HepG2 (cell line): ENCODE measurements around the gene TMEM220. TPM values are rescaled to one million over a fixed set of nuclear protein-coding genes. Genes with fewer than 3 reads are reported as not detected.
"Not testable (repeated sequence)": the region's sequence is repeated elsewhere in the genome, so short reads cannot be mapped to it uniquely, and the experiment has no call there.

Source experiments
- ATAC-seq: fragments of 200-7000 bp; cut with Tn5 transposase; 3 replicates; pipeline ENCODE4 v1.9.1; 2020; ENCODE audit warnings: mild to moderate bottlenecking, moderate library complexity
- BruUV-seq: library from RNA; stranded (reverse); fragments of 400-500 nt; replicated peaks from 2 replicates; lab custom pipeline; 2021; lab: Mats Ljungman, UMichigan
- CTCF ChIA-PET: fragments of 300-600 bp; formaldehyde crosslinking; extraction: SDS; loops from one replicate; lab custom pipeline; 2021; ENCODE audit warnings: low total read pairs, inconsistent platforms, low intra/inter-chr PET ratio; lab: Yijun Ruan, JAX
- POLR2A ChIA-PET: fragments of 350-600 bp; sonication (Branson Sonifier 250); formaldehyde crosslinking; loops from one replicate; lab custom pipeline; 2020; ENCODE audit warnings: antibody characterized with exemption, inconsistent platforms; lab: Yijun Ruan, JAX
- DNase-seq: peaks from one replicate; pipeline ENCODE4 v3.0.0-alpha.2; 2015; ENCODE audit warnings: low spot score
- FAIRE-seq: peaks from 3 replicates; lab custom pipeline; 2011; peaks lifted over from hg19 to GRCh38; lab: Jason Lieb, UNC
- H2AFZ ChIP-seq: one replicate; pipeline ENCODE4 v1.6.1; 2011; ENCODE audit warnings: low read length, inconsistent platforms
- H3K27ac ChIP-seq: fragments of 300-600 bp; 3 replicates; pipeline ENCODE4 v1.8.0; 2011; ENCODE audit warnings: mixed run types, mild to moderate bottlenecking, mixed read lengths, low read length, inconsistent platforms; ENCODE audit not compliant: insufficient read depth; ENCODE audit errors: extremely low read length
- H3K27me3 ChIP-seq, 2 experiments: fragments of 200-600 bp in 1 of 2; 2 replicates in 1 of 2; 3 replicates in 1 of 2; pipeline versions ENCODE4 v1.6.0 to v1.8.0; 2011; ENCODE audit warnings: low read length in 2 of 2, mild to moderate bottlenecking in 2 of 2, moderate library complexity in 2 of 2, inconsistent platforms in 1 of 2; ENCODE audit not compliant: insufficient read depth in 2 of 2, control insufficient read depth in 1 of 2
- H3K36me3 ChIP-seq, 2 experiments: fragments of 200-600 bp in 1 of 2; replicated peaks in 1 of 2; 2 replicates in 1 of 2; 3 replicates in 1 of 2; pipeline versions ENCODE4 v1.5.1 to v1.8.0; 2011; ENCODE audit warnings: low read length in 2 of 2, inconsistent platforms in 1 of 2; ENCODE audit not compliant: insufficient read depth in 2 of 2, control insufficient read depth in 1 of 2
- H3K4me1 ChIP-seq: 2 replicates; pipeline ENCODE4 v1.5.1; 2012; ENCODE audit warnings: low read length, inconsistent platforms; ENCODE audit not compliant: insufficient read depth
- H3K4me2 ChIP-seq: 2 replicates; pipeline ENCODE4 v1.6.0; 2011; ENCODE audit warnings: low read depth, low read length, inconsistent platforms
- H3K4me3 ChIP-seq, 3 experiments: fragments of 200-600 bp in 1 of 3; sonication (generic), shearing (Covaris generic) in 1 of 3; replicated peaks in 1 of 3; 2 replicates each; pipeline ENCODE4 v1.5.1; 2011 to 2016; ENCODE audit warnings: low read length in 3 of 3, inconsistent platforms in 2 of 3, low read depth in 2 of 3, mild to moderate bottlenecking in 2 of 3, control low read depth in 1 of 3, mixed read lengths in 1 of 3; ENCODE audit not compliant: insufficient read depth in 1 of 3
- H3K79me2 ChIP-seq: one replicate; pipeline ENCODE4 v1.6.1; 2011; ENCODE audit warnings: low read length, inconsistent platforms; ENCODE audit not compliant: insufficient read depth
- H3K9ac ChIP-seq: 2 replicates; pipeline ENCODE4 v1.6.0; 2011; ENCODE audit warnings: mild to moderate bottlenecking, low read depth, low read length, inconsistent platforms; ENCODE audit not compliant: insufficient read depth
- H3K9me3 ChIP-seq: 2 replicates; pipeline ENCODE4 v1.5.1; 2012; ENCODE audit warnings: mild to moderate bottlenecking, low read length
- H4K20me1 ChIP-seq: 2 replicates; pipeline ENCODE4 v1.6.0; 2011; ENCODE audit warnings: inconsistent platforms, mild to moderate bottlenecking, low read length, moderate library complexity; ENCODE audit not compliant: insufficient read depth
- MNT ChIP-seq: fragments of 450-650 bp; IDR thresholded peaks from 2 replicates; pipeline ENCODE4 v1.6.1; 2016
- ZBTB8A ChIP-seq: sonication (generic); formaldehyde crosslinking; IDR thresholded peaks from 2 replicates; pipeline ENCODE4 v1.4.0; 2020; ENCODE audit warnings: mild to moderate bottlenecking, low read depth, missing genetic modification reagents, borderline replicate concordance
- ZNF430 ChIP-seq: sonication (generic); formaldehyde crosslinking; IDR thresholded peaks from 2 replicates; pipeline ENCODE4 v1.9.0; 2021; ENCODE audit warnings: mild to moderate bottlenecking, missing genetic modification reagents
- ZNF501 ChIP-seq: sonication (generic); formaldehyde crosslinking; IDR thresholded peaks from 2 replicates; pipeline ENCODE4 v1.5.1; 2020; ENCODE audit warnings: mild to moderate bottlenecking, moderate library complexity, missing genetic modification reagents
- ZNF619 ChIP-seq: sonication (generic); formaldehyde crosslinking; IDR thresholded peaks from 2 replicates; pipeline ENCODE4 v1.4.0; 2020; ENCODE audit warnings: mild to moderate bottlenecking, missing genetic modification reagents
- WGBS: methylation state at CpG from one replicate; pipeline ENCODE4 v1.1.6; 2017; ENCODE audit warnings: low lambda C conversion rate; 5-methylcytosine and 5-hydroxymethylcytosine counted together
- in situ Hi-C: cut with HindIII; loops from 2 replicates; pipeline ENCODE4 v1.10.0; 2017; ENCODE audit warnings: low pct_unique_long_range_greater_than_20kb; ENCODE audit not compliant: extremely low pct_ligation_motif_present
- intact Hi-C: fragments of 100-400 bp; cut with micrococcal nuclease; formaldehyde crosslinking; loops from one replicate; pipeline ENCODE4 v1.10.0; 2022; ENCODE audit not compliant: unreplicated experiment
- polyA plus RNA-seq, 8 experiments: library from polyadenylated mRNA; depleted of rRNA in 3 of 8; stranded (reverse) in 7 of 8; unstranded in 1 of 8; fragments of >200 nt; fragmentation: Illumina TruSeq in 4 of 8; extraction: Trizol in 4 of 8; gene quantifications; 2 replicates each; pipeline versions ENCODE4 v1.2.1 to v1.2.3, GENCODE V29; 2011 to 2016; ENCODE audit warnings: low read depth in 4 of 8, missing spikeins in 1 of 8, mixed read lengths in 1 of 8; ENCODE audit not compliant: insufficient read depth in 1 of 8
- total RNA-seq, 5 experiments: library from RNA; depleted of rRNA; stranded (reverse); fragments of >200 nt; fragmentation: Illumina TruSeq; extraction: Trizol; gene quantifications; 2 replicates each; pipeline ENCODE4 v1.2.3, GENCODE V29; 2016; ENCODE audit warnings: low read depth in 1 of 5

TMEM220 gene
- total and polyA plus RNA-seq, 2 of the 13 experiments (the other 11 are each of a cell fraction or from before 2014, with no cell fraction given): 1.3 to 2.2 TPM

DNA sequence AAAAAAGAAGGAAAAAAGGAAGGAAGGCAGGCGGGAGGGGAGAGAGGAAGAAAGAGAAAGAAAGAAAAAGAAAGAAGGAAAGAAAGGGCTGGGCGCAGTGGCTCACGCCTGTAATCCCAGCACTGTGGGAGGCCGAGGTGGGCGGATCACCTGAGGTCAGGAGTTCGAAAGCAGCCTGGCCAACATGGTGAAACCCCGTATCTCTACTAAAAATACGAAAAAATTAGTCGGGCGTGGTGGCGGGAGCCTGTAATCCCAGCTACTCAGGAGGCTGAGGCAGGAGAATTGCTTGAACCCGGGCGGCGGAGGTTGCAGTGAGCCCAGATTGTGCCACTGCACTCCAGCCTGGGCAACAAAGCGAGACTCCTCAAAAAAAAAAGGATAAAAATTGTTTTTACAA is 424 bp upstream of the TMEM220 start:
- not testable (repeated sequence) for ATAC-seq
- H3K4me2 ChIP-seq: peak overlapping the region; percentile 68

GRCh38 chr17:10728331-10728892 is 1.4 kb downstream of the TMEM220 start:
- H3K4me2 ChIP-seq: no peak overlapping the region
- H3K4me1 ChIP-seq: peaks cover 25% of the 10 kb centered on the region
- H3K79me2 ChIP-seq: no peaks in the 10 kb centered on the region
- DNase-seq: no peak
- ATAC-seq: no peak
- 96% methylated on average over 10 of the region's 10 CpGs for WGBS
- peaks cover 0 to 4% of the 10 kb centered on the region in 2 experiments; a peak in 1 of 5 replicates for H3K27me3 ChIP-seq
- H3K36me3 ChIP-seq: no peaks in the 10 kb centered on the region
- TF ChIP-seq ZBTB8A: no peak
- TF ChIP-seq MNT: no peak
- no peak for TF ChIP-seq ZNF619 (CRISPR knock-in tag)
- no peaks in the 10 kb centered on the region for H4K20me1 ChIP-seq
- H3K9me3 ChIP-seq: no peaks in the 10 kb centered on the region
- no peak overlapping the region for H3K27ac ChIP-seq
- H2AFZ ChIP-seq: no peak overlapping the region
- H3K9ac ChIP-seq: no peak overlapping the region
- no peak for FAIRE-seq
- intact Hi-C loops (no loop called here), in situ Hi-C loops (no loop called here)
- no TSS peak for BruUV-seq
- H3K4me3 ChIP-seq: no peak overlapping the region
- ChIA-PET POLR2A (no interaction called here), CTCF (no interaction called here)

More for the DNA sequence above, 424 bp upstream of the TMEM220 start:
- POLR2A ChIA-PET: interaction anchor here (0.9 to 1.8 kb wide), 3 partner anchors 12 to 33 kb away, joined by 3 to 4 read pairs (median 3); partner anchors contain the start of genes ADPRM and SCO1
- Histone ChIP-seq H3K27ac (peak overlapping the region; percentile 55), H3K9ac (peak overlapping the region; percentile 72), H3K4me1 (peaks cover 18% of the 10 kb centered on the region), H3K4me3 (peak overlapping the region; percentile 57 to 77 (median 67))
- FAIRE-seq, BruUV-seq, H4K20me1 ChIP-seq, H3K9me3 ChIP-seq, in situ Hi-C loops, H2AFZ ChIP-seq, H3K36me3 ChIP-seq, H3K27me3 ChIP-seq, CTCF ChIA-PET, DNase-seq, H3K79me2 ChIP-seq: not testable (repeated sequence)
- intact Hi-C loops: loop anchor here (5.0 kb wide), 1 partner anchor 33 kb away; the partner anchor contains the start of genes ADPRM and SCO1
- 6% methylated on average over 15 of the region's 15 CpGs for WGBS
- TF ChIP-seq ZNF501 (peak; percentile 1; the same call in 1 of the 2 replicates), ZNF430 (peak; percentile 13; the same call in 1 of the 2 replicates)
